Erythroblast (primary cell): Measurements from ENCODE around the gene PYDC2.

ENCODE experiments used
- GATA1 ChIP-seq: IDR thresholded peaks from 2 replicates; pipeline ENCODE4 v1.6.1; 2011; ENCODE audit warnings: low read depth, mild to moderate bottlenecking, control low read depth, low read length, moderate library complexity
- POLR2A ChIP-seq: IDR thresholded peaks from 2 replicates; pipeline ENCODE4 v1.6.1; 2011; ENCODE audit warnings: mild to moderate bottlenecking, low read length

- TF ChIP-seq POLR2A (no peak), GATA1 (no peak)
Observed at GRCh38 chr3:191417457-191417729, 43.6 kb upstream of the PYDC2 start.
